Measurements from ENCODE around the gene PRDM16. TPM values are rescaled to one million over a fixed set of nuclear protein-coding genes. Genes with fewer than 3 reads are reported as not detected.

The PRDM16 gene
- polyA plus RNA-seq, 3 donors: not detected

- Mint-ChIP-seq H3K4me1 (no peaks in the 10 kb centered on the region), H3K27me3 (ENCODE audit: low read depth in 3 of 3) (peaks cover 33 to 55% (median 39%) of the 10 kb centered on the region in 3 donors), H3K36me3 (no peaks in the 10 kb centered on the region), H3K4me3 (peak overlapping the region in 1 of 2 donors; percentile 87), H3K9me3 (peaks cover 0 to 2% (median 0%) of the 10 kb centered on the region in 7 donors), H3K27ac (no peak overlapping the region)
- no peak overlapping the region for H3K4me3 ChIP-seq (replicated peaks in 1 of 3; ENCODE audit: low read depth in 2 of 3, low read length in 3 of 3)
- intact Hi-C loops (cut with micrococcal nuclease): no loop called here
- H3K79me2 ChIP-seq (ENCODE audit: insufficient read depth, low read length): no peaks in the 10 kb centered on the region
- H3K9ac ChIP-seq (ENCODE audit: insufficient read depth, low read length, poor library complexity, severe bottlenecking): no peak overlapping the region
- H4K20me1 ChIP-seq (ENCODE audit: insufficient read depth, low read length): no peaks in the 10 kb centered on the region
- H3K27me3 ChIP-seq (ENCODE audit: control insufficient read depth in 2 of 2, insufficient read depth in 2 of 2, low read length in 2 of 2): peaks cover 14 to 33% of the 10 kb centered on the region in 2 donors
- H3K9me3 ChIP-seq (replicated peaks in 1 of 2; ENCODE audit: control insufficient read depth in 1 of 2, insufficient read depth in 1 of 2, low read length in 2 of 2): no peaks in the 10 kb centered on the region
- H3K36me3 ChIP-seq (replicated peaks in 1 of 2; ENCODE audit: control insufficient read depth in 1 of 2, insufficient read depth in 2 of 2, low read length in 2 of 2): no peaks in the 10 kb centered on the region
- 5% methylated on average over 61 of the region's 63 CpGs for WGBS (ENCODE audit: insufficient coverage)
- TF ChIP-seq CTCF (IDR thresholded peaks at IDR 0.05): no peak
- no peak overlapping the region for H2AFZ ChIP-seq (ENCODE audit: insufficient read depth, low read depth, low read length, poor library complexity, severe bottlenecking)
- H3K4me1 ChIP-seq (ENCODE audit: control insufficient read depth in 1 of 2, insufficient read depth in 2 of 2, low read length in 2 of 2): no peaks in the 10 kb centered on the region
- no peak overlapping the region for H3K27ac ChIP-seq (ENCODE audit: low read depth in 1 of 2, low read length in 2 of 2)
- H3K4me2 ChIP-seq (replicated peaks; ENCODE audit: extremely low read depth, low read length, poor library complexity, severe bottlenecking): no peak overlapping the region
- DNase-seq: no peak
Observed at GRCh38 chr1:3393024-3393986, 324.3 kb downstream of the PRDM16 start.

GRCh38 chr1:3393987-3394920 is 325.3 kb downstream of the PRDM16 start:
- H4K20me1 ChIP-seq (ENCODE audit: insufficient read depth, low read length): no peaks in the 10 kb centered on the region
- H3K79me2 ChIP-seq (ENCODE audit: insufficient read depth, low read length): no peaks in the 10 kb centered on the region
- no peaks in the 10 kb centered on the region for H3K9me3 ChIP-seq (replicated peaks in 1 of 2; ENCODE audit: control insufficient read depth in 1 of 2, insufficient read depth in 1 of 2, low read length in 2 of 2)
- no peak for TF ChIP-seq CTCF (IDR thresholded peaks at IDR 0.05)
- H3K9ac ChIP-seq (ENCODE audit: insufficient read depth, low read length, poor library complexity, severe bottlenecking): no peak overlapping the region
- Mint-ChIP-seq H3K27me3 (ENCODE audit: low read depth in 3 of 3) (peaks cover 33 to 55% (median 40%) of the 10 kb centered on the region in 3 donors), H3K9me3 (peaks cover 0 to 2% (median 0%) of the 10 kb centered on the region in 7 donors), H3K27ac (no peak overlapping the region), H3K36me3 (no peaks in the 10 kb centered on the region), H3K4me1 (no peaks in the 10 kb centered on the region), H3K4me3 (peak overlapping the region in 1 of 2 donors; percentile 62)
- H3K27ac ChIP-seq (ENCODE audit: low read depth in 1 of 2, low read length in 2 of 2): no peak overlapping the region
- no peaks in the 10 kb centered on the region for H3K4me1 ChIP-seq (ENCODE audit: control insufficient read depth in 1 of 2, insufficient read depth in 2 of 2, low read length in 2 of 2)
- no peak overlapping the region for H2AFZ ChIP-seq (ENCODE audit: insufficient read depth, low read depth, low read length, poor library complexity, severe bottlenecking)
- WGBS (ENCODE audit: insufficient coverage): 33% methylated on average over 45 of the region's 59 CpGs
- peaks cover 14 to 33% of the 10 kb centered on the region in 2 donors for H3K27me3 ChIP-seq (ENCODE audit: control insufficient read depth in 2 of 2, insufficient read depth in 2 of 2, low read length in 2 of 2)
- DNase-seq: no peak
- no peak overlapping the region for H3K4me3 ChIP-seq (replicated peaks in 1 of 3; ENCODE audit: low read depth in 2 of 3, low read length in 3 of 3)
- H3K36me3 ChIP-seq (replicated peaks in 1 of 2; ENCODE audit: control insufficient read depth in 1 of 2, insufficient read depth in 2 of 2, low read length in 2 of 2): no peaks in the 10 kb centered on the region
- intact Hi-C loops (cut with micrococcal nuclease): no loop called here
- H3K4me2 ChIP-seq (replicated peaks; ENCODE audit: extremely low read depth, low read length, poor library complexity, severe bottlenecking): no peak overlapping the region

Measured in CD14-positive monocyte (primary cell).